ENCODE measurements around the gene TAP2. TPM values are rescaled to one million over a fixed set of nuclear protein-coding genes. Genes with fewer than 3 reads are reported as not detected.

The TAP2 gene
- total and polyA plus RNA-seq, 2 of the 13 experiments (the other 11 are each of a cell fraction or from before 2014, with no cell fraction given): 10.3 to 17.6 TPM

DNA sequence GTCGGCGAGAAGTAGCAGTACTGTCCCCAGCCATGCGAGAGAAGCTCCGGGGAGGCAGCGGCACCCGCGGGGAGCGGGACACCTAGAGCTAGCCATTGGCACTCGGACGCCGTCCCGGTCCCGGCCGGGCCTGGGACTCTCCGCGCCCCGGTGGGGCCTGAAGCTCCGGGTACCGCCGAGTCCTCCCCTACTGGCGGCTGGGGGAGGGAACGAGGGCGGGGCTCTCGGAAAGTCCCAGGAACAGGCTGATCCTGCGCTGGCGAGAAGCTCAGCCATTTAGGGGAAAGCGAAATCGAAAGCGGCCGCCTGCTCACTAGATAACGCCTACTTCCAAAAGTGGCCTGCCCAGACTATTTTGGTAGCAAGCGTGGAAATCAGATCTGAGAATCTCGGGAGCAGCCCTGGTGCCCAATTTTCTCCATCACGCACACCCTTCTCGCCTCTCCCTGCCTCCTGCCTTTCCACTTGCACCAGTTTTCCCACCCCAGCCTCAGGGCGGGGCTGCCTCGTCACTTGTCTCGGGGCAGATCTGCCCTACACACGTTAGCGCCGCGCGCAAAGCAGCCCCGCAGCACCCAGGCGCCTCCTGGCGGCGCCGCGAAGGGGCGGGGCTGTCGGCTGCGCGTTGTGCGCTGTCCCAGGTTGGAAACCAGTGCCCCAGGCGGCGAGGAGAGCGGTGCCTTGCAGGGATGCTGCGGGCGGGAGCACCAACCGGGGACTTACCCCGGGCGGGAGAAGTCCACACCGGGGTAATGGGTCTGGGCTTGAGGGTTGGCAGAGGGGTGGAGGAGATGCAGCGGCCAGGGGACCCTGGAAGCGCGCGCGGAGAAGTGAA is 15.2 kb upstream of the TAP2 start, which contains the start of the genes PSMB9 and TAP1 (continued):
- TF ChIP-seq, protein P1, sequence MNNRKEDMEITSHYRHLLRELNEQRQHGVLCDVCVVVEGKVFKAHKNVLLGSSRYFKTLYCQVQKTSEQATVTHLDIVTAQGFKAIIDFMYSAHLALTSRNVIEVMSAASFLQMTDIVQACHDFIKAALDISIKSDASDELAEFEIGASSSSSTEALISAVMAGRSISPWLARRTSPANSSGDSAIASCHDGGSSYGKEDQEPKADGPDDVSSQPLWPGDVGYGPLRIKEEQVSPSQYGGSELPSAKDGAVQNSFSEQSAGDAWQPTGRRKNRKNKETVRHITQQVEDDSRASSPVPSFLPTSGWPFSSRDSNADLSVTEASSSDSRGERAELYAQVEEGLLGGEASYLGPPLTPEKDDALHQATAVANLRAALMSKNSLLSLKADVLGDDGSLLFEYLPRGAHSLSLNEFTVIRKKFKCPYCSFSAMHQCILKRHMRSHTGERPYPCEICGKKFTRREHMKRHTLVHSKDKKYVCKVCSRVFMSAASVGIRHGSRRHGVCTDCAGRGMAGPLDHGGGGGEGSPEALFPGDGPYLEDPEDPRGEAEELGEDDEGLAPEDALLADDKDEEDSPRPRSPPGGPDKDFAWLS (CRISPR knock-in tag; IDR thresholded peaks at IDR 0.05; ENCODE audit: borderline replicate concordance): no peak
- TF ChIP-seq SP2 (CRISPR knock-in tag; IDR thresholded peaks at IDR 0.05) (0 out of 2 replicates have a peak, but pooled peaks have one; percentile 29), TCF12 (IDR thresholded peaks at IDR 0.05) (no peak), TCF12 (CRISPR knock-in tag; IDR thresholded peaks at IDR 0.05) (no peak), ZNF205 (CRISPR knock-in tag; IDR thresholded peaks at IDR 0.05) (peak; percentile 52; the same call in 1 of the 2 replicates), NONO (IDR thresholded peaks at IDR 0.05) (no peak), NONO (CRISPR knock-in tag; conservative IDR thresholded peaks at IDR 0.05) (peak; percentile 67), ZNF292 (CRISPR knock-in tag; IDR thresholded peaks at IDR 0.05; ENCODE audit: borderline replicate concordance, low read depth) (no peak)
- TF ChIP-seq, protein P2, sequence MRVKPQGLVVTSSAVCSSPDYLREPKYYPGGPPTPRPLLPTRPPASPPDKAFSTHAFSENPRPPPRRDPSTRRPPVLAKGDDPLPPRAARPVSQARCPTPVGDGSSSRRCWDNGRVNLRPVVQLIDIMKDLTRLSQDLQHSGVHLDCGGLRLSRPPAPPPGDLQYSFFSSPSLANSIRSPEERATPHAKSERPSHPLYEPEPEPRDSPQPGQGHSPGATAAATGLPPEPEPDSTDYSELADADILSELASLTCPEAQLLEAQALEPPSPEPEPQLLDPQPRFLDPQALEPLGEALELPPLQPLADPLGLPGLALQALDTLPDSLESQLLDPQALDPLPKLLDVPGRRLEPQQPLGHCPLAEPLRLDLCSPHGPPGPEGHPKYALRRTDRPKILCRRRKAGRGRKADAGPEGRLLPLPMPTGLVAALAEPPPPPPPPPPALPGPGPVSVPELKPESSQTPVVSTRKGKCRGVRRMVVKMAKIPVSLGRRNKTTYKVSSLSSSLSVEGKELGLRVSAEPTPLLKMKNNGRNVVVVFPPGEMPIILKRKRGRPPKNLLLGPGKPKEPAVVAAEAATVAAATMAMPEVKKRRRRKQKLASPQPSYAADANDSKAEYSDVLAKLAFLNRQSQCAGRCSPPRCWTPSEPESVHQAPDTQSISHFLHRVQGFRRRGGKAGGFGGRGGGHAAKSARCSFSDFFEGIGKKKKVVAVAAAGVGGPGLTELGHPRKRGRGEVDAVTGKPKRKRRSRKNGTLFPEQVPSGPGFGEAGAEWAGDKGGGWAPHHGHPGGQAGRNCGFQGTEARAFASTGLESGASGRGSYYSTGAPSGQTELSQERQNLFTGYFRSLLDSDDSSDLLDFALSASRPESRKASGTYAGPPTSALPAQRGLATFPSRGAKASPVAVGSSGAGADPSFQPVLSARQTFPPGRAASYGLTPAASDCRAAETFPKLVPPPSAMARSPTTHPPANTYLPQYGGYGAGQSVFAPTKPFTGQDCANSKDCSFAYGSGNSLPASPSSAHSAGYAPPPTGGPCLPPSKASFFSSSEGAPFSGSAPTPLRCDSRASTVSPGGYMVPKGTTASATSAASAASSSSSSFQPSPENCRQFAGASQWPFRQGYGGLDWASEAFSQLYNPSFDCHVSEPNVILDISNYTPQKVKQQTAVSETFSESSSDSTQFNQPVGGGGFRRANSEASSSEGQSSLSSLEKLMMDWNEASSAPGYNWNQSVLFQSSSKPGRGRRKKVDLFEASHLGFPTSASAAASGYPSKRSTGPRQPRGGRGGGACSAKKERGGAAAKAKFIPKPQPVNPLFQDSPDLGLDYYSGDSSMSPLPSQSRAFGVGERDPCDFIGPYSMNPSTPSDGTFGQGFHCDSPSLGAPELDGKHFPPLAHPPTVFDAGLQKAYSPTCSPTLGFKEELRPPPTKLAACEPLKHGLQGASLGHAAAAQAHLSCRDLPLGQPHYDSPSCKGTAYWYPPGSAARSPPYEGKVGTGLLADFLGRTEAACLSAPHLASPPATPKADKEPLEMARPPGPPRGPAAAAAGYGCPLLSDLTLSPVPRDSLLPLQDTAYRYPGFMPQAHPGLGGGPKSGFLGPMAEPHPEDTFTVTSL (CRISPR knock-in tag; IDR thresholded peaks at IDR 0.05; ENCODE audit: borderline replicate concordance): peak; percentile 70; the same call in 1 of the 2 replicates
- TF ChIP-seq, protein P3, sequence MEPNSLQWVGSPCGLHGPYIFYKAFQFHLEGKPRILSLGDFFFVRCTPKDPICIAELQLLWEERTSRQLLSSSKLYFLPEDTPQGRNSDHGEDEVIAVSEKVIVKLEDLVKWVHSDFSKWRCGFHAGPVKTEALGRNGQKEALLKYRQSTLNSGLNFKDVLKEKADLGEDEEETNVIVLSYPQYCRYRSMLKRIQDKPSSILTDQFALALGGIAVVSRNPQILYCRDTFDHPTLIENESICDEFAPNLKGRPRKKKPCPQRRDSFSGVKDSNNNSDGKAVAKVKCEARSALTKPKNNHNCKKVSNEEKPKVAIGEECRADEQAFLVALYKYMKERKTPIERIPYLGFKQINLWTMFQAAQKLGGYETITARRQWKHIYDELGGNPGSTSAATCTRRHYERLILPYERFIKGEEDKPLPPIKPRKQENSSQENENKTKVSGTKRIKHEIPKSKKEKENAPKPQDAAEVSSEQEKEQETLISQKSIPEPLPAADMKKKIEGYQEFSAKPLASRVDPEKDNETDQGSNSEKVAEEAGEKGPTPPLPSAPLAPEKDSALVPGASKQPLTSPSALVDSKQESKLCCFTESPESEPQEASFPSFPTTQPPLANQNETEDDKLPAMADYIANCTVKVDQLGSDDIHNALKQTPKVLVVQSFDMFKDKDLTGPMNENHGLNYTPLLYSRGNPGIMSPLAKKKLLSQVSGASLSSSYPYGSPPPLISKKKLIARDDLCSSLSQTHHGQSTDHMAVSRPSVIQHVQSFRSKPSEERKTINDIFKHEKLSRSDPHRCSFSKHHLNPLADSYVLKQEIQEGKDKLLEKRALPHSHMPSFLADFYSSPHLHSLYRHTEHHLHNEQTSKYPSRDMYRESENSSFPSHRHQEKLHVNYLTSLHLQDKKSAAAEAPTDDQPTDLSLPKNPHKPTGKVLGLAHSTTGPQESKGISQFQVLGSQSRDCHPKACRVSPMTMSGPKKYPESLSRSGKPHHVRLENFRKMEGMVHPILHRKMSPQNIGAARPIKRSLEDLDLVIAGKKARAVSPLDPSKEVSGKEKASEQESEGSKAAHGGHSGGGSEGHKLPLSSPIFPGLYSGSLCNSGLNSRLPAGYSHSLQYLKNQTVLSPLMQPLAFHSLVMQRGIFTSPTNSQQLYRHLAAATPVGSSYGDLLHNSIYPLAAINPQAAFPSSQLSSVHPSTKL (CRISPR knock-in tag; IDR thresholded peaks at IDR 0.05): peak; percentile 66
- TF ChIP-seq, protein P4, sequence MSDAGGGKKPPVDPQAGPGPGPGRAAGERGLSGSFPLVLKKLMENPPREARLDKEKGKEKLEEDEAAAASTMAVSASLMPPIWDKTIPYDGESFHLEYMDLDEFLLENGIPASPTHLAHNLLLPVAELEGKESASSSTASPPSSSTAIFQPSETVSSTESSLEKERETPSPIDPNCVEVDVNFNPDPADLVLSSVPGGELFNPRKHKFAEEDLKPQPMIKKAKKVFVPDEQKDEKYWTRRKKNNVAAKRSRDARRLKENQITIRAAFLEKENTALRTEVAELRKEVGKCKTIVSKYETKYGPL (CRISPR knock-in tag; IDR thresholded peaks at IDR 0.05): peak; percentile 56; the same call in 1 of the 2 replicates
- TF ChIP-seq, protein P5, sequence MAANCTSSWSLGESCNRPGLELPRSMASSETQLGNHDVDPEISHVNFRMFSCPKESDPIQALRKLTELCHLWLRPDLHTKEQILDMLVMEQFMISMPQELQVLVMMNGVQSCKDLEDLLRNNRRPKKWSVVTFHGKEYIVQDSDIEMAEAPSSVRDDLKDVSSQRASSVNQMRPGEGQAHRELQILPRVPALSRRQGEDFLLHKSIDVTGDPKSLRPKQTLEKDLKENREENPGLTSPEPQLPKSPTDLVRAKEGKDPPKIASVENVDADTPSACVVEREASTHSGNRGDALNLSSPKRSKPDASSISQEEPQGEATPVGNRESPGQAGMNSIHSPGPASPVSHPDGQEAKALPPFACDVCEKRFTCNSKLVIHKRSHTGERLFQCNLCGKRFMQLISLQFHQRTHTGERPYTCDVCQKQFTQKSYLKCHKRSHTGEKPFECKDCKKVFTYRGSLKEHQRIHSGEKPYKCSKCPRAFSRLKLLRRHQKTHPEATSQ (CRISPR knock-in tag; IDR thresholded peaks at IDR 0.05; ENCODE audit: borderline replicate concordance): no peak
